ENCODE results near the gene TUBB. TPM values are rescaled to one million over a fixed set of nuclear protein-coding genes. Genes with fewer than 3 reads are reported as not detected.
A peak's percentile ranks its signal among the peaks of the same experiment; 100 is the strongest.

The TUBB gene
- total RNA-seq, 1 experiment from 2014 or later = 1,719 TPM

- H3K9ac ChIP-seq (ENCODE audit: extremely low read depth, insufficient read length, low read length) = no peak overlapping the region
- H2BK5ac ChIP-seq (ENCODE audit: insufficient read length, low read length) = no peak overlapping the region
- H3K27ac Mint-ChIP-seq = peak overlapping the region in 2 of 3 experiments; percentile 36 to 95; a peak in 3 of 7 replicates
- no peaks in the 10 kb centered on the region for H3K23me2 ChIP-seq (ENCODE audit: insufficient read length, low read depth, low read length, poor library complexity, severe bottlenecking)
- H3K27me3 Mint-ChIP-seq (ENCODE audit: low read depth) = no peaks in the 10 kb centered on the region; the same call in 1 of the 2 replicates
- H3K79me1 ChIP-seq (ENCODE audit: insufficient read depth, low read depth, low read length, poor library complexity, severe bottlenecking) = no peaks in the 10 kb centered on the region
- no peaks in the 10 kb centered on the region for H3K27me3 ChIP-seq (ENCODE audit: insufficient read depth, low read length)
- H2AFZ ChIP-seq (ENCODE audit: low read length) = no peak overlapping the region
- no peak overlapping the region for H4K8ac ChIP-seq (replicated peaks; ENCODE audit: insufficient read length, low read depth, low read length)
- H3K4me2 ChIP-seq (ENCODE audit: insufficient read depth, insufficient read length, low read length) = no peak overlapping the region
- no peak overlapping the region for H2BK20ac ChIP-seq (ENCODE audit: low read depth, low read length, poor library complexity, severe bottlenecking)
- no peak for TF ChIP-seq CTCF (conservative IDR thresholded peaks at IDR 0.05)
- H3K56ac ChIP-seq (ENCODE audit: insufficient read length, low read depth, low read length) = no peak overlapping the region
- H4K91ac ChIP-seq (ENCODE audit: insufficient read length, low read depth, low read length) = no peak overlapping the region
- 0 out of 2 replicates have a peak overlapping the region, but pooled peaks have one; percentile 10 for H3K14ac ChIP-seq (ENCODE audit: insufficient read depth, low read length)
- peak overlapping the region; percentile 9 for H3K18ac ChIP-seq (ENCODE audit: insufficient read length, low read depth, low read length)
- no peak overlapping the region for H3T11ph ChIP-seq (ENCODE audit: low read length)
- no peak overlapping the region for H3K27ac ChIP-seq (ENCODE audit: insufficient read length, low read depth, low read length)
- H3K4me3 Mint-ChIP-seq = peak overlapping the region in 1 of 2 experiments; percentile 6; a peak in 1 of 5 replicates
- no peak for DNase-seq
- no CpG with 5 or more reads among the region's 4 CpGs for WGBS (ENCODE audit: extremely low coverage, insufficient read length, low lambda C conversion rate)
- H2BK15ac ChIP-seq (ENCODE audit: low read depth, low read length) = no peak overlapping the region
- H3K79me2 ChIP-seq (ENCODE audit: insufficient read depth, low read length) = no peaks in the 10 kb centered on the region
- H4K20me1 ChIP-seq (ENCODE audit: control insufficient read depth, insufficient read depth, insufficient read length) = no peaks in the 10 kb centered on the region
- H3K23ac ChIP-seq (ENCODE audit: insufficient read length, low read depth, low read length) = no peak overlapping the region
- H2BK12ac ChIP-seq (ENCODE audit: insufficient read length, low read depth, low read length) = peak overlapping the region; percentile 3
- H3K4me1 Mint-ChIP-seq = peaks cover 54 to 62% of the 10 kb centered on the region in 2 experiments
- peaks cover 25% of the 10 kb centered on the region; the same call in 1 of the 2 replicates for H3K4me1 ChIP-seq (ENCODE audit: insufficient read depth, low read length)
- peaks cover 0 to 1% (median 0%) of the 10 kb centered on the region in 3 experiments; a peak in 1 of 7 replicates for H3K36me3 Mint-ChIP-seq (ENCODE audit: insufficient read depth in 1 of 3, low read depth in 3 of 3)
- peak overlapping the region; percentile 27; the same call in 1 of the 2 replicates for H3K4ac ChIP-seq (ENCODE audit: low read depth, low read length)
- H3K9me3 ChIP-seq (ENCODE audit: control insufficient read depth, low read depth, low read length) = no peaks in the 10 kb centered on the region
- no peaks in the 10 kb centered on the region for H3K9me3 Mint-ChIP-seq
- H2AK5ac ChIP-seq (ENCODE audit: insufficient read length, low read length) = no peak overlapping the region
- H4K5ac ChIP-seq (ENCODE audit: insufficient read length, low read depth, low read length) = no peak overlapping the region
- no peak overlapping the region for H2BK120ac ChIP-seq (ENCODE audit: low read depth, low read length, poor library complexity, severe bottlenecking)
These were observed 48.5 kb downstream of the TUBB start for GRCh38 chr6:30768634-30769087.
